ENCODE results near the gene RBM10.

Gene RBM10

GRCh38 chrX:47198687-47199080 is 53.7 kb downstream of the RBM10 start:
- no peak for DNase-seq (ENCODE audit: low spot score)

GRCh38 chrX:47199286-47199685 is 54.3 kb downstream of the RBM10 start:
- DNase-seq (ENCODE audit: low spot score), result no peak

- DNase-seq (ENCODE audit: low spot score), result no peak
These were observed 55.5 kb downstream of the RBM10 start for GRCh38 chrX:47200385-47201150.

DNA sequence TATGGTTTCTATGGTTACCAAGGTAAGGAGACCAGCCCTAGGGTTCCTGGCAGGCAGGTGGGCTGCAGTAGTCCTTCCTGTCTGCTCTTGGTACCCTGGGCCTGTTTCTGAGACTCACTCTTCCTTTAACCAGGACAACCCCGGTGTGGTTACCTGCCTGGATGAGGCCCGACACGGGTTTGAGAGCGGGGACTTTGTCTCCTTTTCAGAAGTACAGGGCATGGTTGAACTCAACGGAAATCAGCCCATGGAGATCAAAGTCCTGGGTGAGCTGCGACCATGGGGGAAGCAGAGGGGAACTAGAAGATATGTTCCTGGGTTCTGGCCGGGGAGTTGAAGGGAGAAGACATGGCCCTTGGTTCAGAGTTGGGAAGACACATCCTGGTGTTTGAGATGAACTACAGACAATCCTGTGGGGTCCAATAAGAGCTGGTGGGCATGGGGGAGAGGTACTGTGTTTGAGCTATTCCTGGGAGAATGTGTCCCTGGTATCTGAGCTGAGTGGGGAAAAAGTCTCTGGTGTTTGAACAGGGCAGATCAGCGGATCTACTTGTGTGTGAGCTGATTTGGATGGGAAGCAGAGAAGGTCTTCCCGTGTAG is 56.4 kb downstream of the RBM10 start:
- DNase-seq (ENCODE audit: low spot score), result no peak

DNA sequence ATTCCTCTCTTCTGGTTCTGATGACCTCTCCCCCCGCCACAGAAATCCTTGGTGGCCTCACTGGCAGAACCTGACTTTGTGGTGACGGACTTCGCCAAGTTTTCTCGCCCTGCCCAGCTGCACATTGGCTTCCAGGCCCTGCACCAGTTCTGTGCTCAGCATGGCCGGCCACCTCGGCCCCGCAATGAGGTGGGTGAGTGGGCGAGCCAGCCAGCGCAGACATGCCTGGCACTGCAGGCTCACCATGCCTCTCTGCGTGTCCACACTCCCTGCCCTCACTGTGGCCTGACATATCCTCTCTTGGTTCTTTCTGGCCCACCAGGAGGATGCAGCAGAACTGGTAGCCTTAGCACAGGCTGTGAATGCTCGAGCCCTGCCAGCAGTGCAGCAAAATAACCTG is 57.3 kb downstream of the RBM10 start:
- DNase-seq (ENCODE audit: low spot score), result no peak

DNA sequence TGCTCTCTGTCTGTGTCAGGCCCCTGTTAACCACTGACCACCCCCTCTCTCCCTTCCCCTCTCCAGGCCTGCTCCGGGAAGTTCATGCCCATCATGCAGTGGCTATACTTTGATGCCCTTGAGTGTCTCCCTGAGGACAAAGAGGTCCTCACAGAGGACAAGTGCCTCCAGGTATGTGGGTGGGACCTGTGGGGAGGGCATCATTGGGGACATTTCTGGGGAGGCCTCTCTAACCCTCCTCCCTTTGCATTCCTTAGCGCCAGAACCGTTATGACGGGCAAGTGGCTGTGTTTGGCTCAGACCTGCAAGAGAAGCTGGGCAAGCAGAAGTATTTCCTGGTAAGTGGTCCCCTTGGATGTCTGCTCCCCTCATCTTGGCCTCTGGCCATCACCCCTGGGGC is 57.9 kb downstream of the RBM10 start:
- DNase-seq (ENCODE audit: low spot score), result no peak

DNA sequence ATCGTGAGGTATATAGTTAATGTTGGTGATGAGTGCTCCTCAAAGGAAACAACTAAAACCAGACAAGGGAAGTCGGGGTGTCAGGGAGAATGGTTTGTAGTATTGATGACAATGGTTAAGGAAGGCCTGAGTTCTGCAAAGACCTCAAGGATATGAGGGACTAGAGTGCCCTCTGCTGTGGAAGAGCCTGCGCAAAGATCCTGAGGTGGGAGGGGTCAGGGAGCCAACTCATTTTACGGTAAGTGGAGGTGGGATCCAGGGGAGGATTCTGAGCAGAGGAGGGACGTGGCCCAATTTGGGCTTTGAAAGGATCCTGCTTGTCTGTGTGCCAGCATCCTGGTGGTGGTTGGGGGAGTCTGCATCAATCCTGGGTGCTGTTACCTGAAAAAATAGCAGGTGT is 59.9 kb downstream of the RBM10 start:
- no peak for DNase-seq (ENCODE audit: low spot score)

DNA sequence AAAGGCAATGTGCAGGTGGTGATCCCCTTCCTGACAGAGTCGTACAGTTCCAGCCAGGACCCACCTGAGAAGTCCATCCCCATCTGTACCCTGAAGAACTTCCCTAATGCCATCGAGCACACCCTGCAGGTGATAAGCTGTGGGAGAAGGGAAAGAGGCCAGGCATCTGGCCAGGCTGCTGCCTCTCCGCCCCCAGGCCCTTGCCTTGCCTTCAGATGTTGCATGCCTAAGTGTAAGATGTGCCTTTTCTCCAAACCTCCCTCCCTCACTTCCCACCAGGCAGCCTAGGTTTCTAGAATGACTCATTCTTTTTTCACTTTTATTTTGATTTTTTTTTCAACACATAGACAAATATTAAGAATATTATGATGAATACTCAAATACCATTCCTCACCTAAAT is 61.3 kb downstream of the RBM10 start:
- no peak for DNase-seq (ENCODE audit: low spot score)

DNA sequence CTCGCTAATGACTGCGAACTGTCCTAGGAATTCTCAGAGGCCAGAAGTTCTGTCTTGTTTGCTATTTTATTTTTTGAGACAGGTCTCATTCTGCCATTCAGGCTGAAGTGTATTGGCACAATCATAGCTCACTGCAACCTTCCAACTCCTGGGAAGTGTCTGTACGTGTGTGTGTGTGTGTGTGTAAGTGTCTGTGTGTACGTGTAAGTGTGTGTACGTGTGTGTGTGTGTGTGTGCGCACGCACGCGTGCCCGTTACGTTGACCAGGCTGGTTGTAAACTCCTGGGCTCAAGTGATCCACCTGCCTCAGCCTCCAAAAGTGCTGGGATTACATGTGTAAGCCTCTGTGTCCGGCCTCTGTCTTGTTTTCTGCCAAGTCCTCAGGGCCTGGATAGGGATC is 63.1 kb downstream of the RBM10 start:
- DNase-seq (ENCODE audit: low spot score), result no peak

DNA sequence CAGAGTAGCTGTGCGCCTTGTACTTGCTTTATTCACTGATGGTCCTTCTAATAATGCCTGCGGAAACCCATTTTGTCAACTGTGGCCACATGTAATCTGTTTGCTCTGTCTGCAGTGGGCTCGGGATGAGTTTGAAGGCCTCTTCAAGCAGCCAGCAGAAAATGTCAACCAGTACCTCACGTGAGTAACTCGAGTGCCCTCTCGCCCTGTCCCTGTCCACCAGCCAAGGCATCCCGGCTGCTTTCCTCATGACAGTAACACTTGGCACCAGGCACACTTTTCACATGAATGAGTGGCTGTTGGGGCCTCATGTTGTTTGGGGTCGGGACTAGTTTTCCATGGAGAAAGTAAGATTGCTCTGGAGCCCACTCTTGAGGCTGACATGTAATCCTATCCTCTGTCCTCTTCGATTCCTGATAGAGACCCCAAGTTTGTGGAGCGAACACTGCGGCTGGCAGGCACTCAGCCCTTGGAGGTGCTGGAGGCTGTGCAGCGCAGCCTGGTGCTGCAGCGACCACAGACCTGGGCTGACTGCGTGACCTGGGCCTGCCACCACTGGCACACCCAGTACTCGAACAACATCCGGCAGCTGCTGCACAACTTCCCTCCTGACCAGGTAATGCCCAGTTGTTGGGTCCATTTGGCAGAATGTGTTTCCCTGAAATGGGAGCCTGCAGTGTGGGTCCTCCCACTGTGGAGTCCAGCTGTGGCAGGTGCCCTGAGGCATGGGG is 64.7 kb downstream of the RBM10 start:
- no peak for DNase-seq (ENCODE audit: low spot score)

DNA sequence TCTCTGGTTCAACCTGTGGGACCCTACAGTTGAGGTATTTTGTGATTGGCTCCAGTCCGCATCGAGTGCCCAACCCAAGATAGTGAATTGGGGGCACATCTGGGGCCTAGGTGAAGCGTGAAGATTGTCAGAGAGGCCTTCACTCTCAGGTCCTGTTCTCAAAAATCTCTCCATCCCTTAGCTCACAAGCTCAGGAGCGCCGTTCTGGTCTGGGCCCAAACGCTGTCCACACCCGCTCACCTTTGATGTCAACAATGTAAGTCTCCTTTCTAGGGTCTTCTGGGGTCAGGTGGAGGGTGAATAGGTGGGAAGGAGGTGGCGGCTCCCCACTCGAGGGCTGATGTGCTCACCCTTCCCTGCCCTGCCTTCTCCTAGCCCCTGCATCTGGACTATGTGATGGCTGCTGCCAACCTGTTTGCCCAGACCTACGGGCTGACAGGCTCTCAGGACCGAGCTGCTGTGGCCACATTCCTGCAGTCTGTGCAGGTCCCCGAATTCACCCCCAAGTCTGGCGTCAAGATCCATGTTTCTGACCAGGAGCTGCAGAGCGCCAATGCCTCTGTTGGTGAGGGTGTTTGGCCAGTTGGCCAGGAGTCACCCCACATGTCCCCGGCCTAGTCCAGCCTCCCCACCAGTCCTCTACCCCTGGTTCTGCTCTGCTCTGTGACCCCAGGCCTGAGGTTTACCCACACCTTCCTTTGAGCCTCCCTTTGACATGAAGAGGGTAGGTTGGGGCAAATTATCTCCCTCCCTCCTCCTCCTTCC is 65.8 kb downstream of the RBM10 start:
- DNase-seq (ENCODE audit: low spot score), result no peak

- no peak for DNase-seq (ENCODE audit: low spot score)
These were observed 67.6 kb downstream of the RBM10 start for GRCh38 chrX:47212381-47213293.

DNA sequence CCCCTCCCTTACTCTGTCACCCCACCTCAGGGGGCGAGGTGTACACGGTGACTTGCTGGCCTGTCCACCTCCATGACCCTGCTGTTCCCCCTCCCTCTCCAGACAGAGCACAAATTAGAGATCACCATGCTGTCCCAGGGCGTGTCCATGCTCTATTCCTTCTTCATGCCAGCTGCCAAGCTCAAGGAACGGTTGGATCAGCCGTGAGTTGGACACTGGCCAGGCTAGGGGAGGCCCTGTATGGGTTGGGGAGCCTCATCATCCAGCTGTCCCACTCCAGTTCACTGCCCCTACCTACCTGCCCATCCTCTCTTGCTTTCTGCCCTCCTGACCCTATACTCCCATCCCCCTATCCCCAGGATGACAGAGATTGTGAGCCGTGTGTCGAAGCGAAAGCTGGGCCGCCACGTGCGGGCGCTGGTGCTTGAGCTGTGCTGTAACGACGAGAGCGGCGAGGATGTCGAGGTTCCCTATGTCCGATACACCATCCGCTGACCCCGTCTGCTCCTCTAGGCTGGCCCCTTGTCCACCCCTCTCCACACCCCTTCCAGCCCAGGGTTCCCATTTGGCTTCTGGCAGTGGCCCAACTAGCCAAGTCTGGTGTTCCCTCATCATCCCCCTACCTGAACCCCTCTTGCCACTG is 69.5 kb downstream of the RBM10 start:
- DNase-seq (ENCODE audit: low spot score), result no peak

- DNase-seq (ENCODE audit: low spot score), result no peak
These were observed 70.4 kb downstream of the RBM10 start for GRCh38 chrX:47215291-47215900.

GRCh38 chrX:47216393-47216925 is 71.4 kb downstream of the RBM10 start:
- no peak for DNase-seq (ENCODE audit: low spot score)

- DNase-seq (ENCODE audit: low spot score), result peak; percentile 29
These were observed 72.3 kb downstream of the RBM10 start for GRCh38 chrX:47217121-47217851.

DNA sequence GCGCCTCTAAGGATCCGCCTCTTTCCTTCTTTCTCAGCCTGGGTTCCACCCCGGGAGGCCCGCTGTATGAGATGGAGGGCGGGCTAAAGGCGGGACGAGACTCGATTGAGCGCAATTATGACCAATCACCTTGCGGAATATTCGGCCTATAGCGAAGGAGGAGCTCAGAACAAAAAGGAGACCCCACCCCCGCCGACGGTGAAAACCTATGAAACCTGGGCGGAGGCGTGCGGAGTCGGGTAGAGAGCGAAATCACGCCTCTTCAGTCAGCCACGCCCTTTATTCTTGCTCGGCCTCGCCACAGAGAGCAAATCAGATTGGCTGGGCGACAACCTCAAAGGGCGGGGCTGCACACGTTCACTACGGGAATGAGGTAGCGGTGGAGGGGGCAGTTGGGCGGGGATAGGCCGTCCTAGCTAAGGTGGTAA is 72.8 kb downstream of the RBM10 start:
- peak; percentile 97 for DNase-seq (ENCODE audit: low spot score)

- DNase-seq (ENCODE audit: low spot score), result peak; percentile 78
These were observed 73.4 kb downstream of the RBM10 start, which contains the start of gene CDK16 for GRCh38 chrX:47218280-47218919. TSS of gene CDK16 (plus strand) at chrX:47218681. CDS start at chrX:47223558, 4,877 bp downstream.
